ENCODE data around the gene EPHB3. TPM values are rescaled to one million over a fixed set of nuclear protein-coding genes. Genes with fewer than 3 reads are reported as not detected.

EPHB3 gene
- total RNA-seq, 1 donor from 2014 or later: 17.2 TPM

DNA sequence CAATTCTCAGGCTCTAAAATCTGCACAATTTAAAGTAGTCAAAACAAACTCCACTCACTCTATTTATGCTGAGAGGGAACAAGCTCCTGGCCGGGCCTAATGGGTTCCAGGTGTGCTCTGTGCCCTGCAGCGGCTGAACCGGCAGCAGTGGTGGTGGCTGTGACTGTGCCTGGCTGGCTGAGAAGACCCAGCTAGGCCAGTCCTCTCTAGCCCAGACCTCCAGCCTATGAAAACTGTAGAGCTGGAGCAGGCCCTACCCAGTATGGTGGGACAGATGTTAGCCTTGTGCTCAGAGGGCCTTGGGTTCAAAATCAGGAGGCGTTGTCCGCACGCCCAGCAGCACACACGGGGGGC is 37.0 kb downstream of the EPHB3 start:
- Histone ChIP-seq H3K9me3 (ENCODE audit: insufficient read depth, low read depth, low read length) (no peaks in the 10 kb centered on the region), H3K4me2 (ENCODE audit: low read length) (no peak overlapping the region), H4K20me1 (ENCODE audit: insufficient read depth, low read length) (peaks cover 6% of the 10 kb centered on the region), H3K79me2 (ENCODE audit: insufficient read depth, low read length) (no peaks in the 10 kb centered on the region), H3K4me3 (ENCODE audit: insufficient read depth, low read depth, low read length) (no peak overlapping the region), H3K27ac (ENCODE audit: low read depth, low read length) (no peak overlapping the region), H2AFZ (ENCODE audit: low read depth, low read length) (no peak overlapping the region), H3K36me3 (ENCODE audit: insufficient read depth, low read length) (no peaks in the 10 kb centered on the region), H3K27me3 (ENCODE audit: insufficient read depth, low read length) (peaks cover 29% of the 10 kb centered on the region), H3K4me1 (ENCODE audit: insufficient read depth, low read length) (peaks cover 12% of the 10 kb centered on the region), H3K9ac (ENCODE audit: low read length) (no peak overlapping the region)
- Mint-ChIP-seq H3K4me1 (ENCODE audit: low read depth, unreplicated experiment) (peaks cover 25% of the 10 kb centered on the region), H3K9me3 (ENCODE audit: unreplicated experiment) (no peaks in the 10 kb centered on the region), H3K27me3 (ENCODE audit: low read depth, unreplicated experiment) (peaks cover 27% of the 10 kb centered on the region), H3K4me3 (ENCODE audit: unreplicated experiment) (no peak overlapping the region), H3K27ac (ENCODE audit: unreplicated experiment) (no peak overlapping the region), H3K36me3 (ENCODE audit: low read depth, unreplicated experiment) (no peaks in the 10 kb centered on the region)
- FAIRE-seq: no peak
- DNase-seq (ENCODE audit: low read depth): no peak
- TF ChIP-seq, protein P1, sequence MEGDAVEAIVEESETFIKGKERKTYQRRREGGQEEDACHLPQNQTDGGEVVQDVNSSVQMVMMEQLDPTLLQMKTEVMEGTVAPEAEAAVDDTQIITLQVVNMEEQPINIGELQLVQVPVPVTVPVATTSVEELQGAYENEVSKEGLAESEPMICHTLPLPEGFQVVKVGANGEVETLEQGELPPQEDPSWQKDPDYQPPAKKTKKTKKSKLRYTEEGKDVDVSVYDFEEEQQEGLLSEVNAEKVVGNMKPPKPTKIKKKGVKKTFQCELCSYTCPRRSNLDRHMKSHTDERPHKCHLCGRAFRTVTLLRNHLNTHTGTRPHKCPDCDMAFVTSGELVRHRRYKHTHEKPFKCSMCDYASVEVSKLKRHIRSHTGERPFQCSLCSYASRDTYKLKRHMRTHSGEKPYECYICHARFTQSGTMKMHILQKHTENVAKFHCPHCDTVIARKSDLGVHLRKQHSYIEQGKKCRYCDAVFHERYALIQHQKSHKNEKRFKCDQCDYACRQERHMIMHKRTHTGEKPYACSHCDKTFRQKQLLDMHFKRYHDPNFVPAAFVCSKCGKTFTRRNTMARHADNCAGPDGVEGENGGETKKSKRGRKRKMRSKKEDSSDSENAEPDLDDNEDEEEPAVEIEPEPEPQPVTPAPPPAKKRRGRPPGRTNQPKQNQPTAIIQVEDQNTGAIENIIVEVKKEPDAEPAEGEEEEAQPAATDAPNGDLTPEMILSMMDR (IDR thresholded peaks at IDR 0.05; ENCODE audit: insufficient read depth, low read depth, low read length): no peak
- TF ChIP-seq EZH2 (IDR thresholded peaks at IDR 0.05; ENCODE audit: insufficient read depth, low read length): no peak

- no peak overlapping the region for H2AFZ ChIP-seq (ENCODE audit: low read depth, low read length)
- H3K27me3 ChIP-seq (ENCODE audit: insufficient read depth, low read length): peaks cover 35% of the 10 kb centered on the region
- H3K27ac ChIP-seq (ENCODE audit: low read depth, low read length): no peak overlapping the region
- no peaks in the 10 kb centered on the region for H3K9me3 Mint-ChIP-seq (ENCODE audit: unreplicated experiment)
- H3K4me1 ChIP-seq (ENCODE audit: insufficient read depth, low read length): peaks cover 16% of the 10 kb centered on the region
- no peaks in the 10 kb centered on the region for H3K36me3 ChIP-seq (ENCODE audit: insufficient read depth, low read length)
- H3K9ac ChIP-seq (ENCODE audit: low read length): no peak overlapping the region
- no peak overlapping the region for H3K27ac Mint-ChIP-seq (ENCODE audit: unreplicated experiment)
- H3K79me2 ChIP-seq (ENCODE audit: insufficient read depth, low read length): no peaks in the 10 kb centered on the region
- DNase-seq (ENCODE audit: low read depth) (no peak), FAIRE-seq (no peak)
- H3K4me2 ChIP-seq (ENCODE audit: low read length): no peak overlapping the region
- H3K4me1 Mint-ChIP-seq (ENCODE audit: low read depth, unreplicated experiment): peaks cover 22% of the 10 kb centered on the region
- H4K20me1 ChIP-seq (ENCODE audit: insufficient read depth, low read length): peaks cover 6% of the 10 kb centered on the region
- no peak overlapping the region for H3K4me3 Mint-ChIP-seq (ENCODE audit: unreplicated experiment)
- H3K9me3 ChIP-seq (ENCODE audit: insufficient read depth, low read depth, low read length): no peaks in the 10 kb centered on the region
- H3K4me3 ChIP-seq (ENCODE audit: insufficient read depth, low read depth, low read length): no peak overlapping the region
- TF ChIP-seq EZH2 (IDR thresholded peaks at IDR 0.05; ENCODE audit: insufficient read depth, low read length): no peak
- TF ChIP-seq, protein P1 (IDR thresholded peaks at IDR 0.05; ENCODE audit: insufficient read depth, low read depth, low read length): no peak
- no peaks in the 10 kb centered on the region for H3K36me3 Mint-ChIP-seq (ENCODE audit: low read depth, unreplicated experiment)
- peaks cover 29% of the 10 kb centered on the region for H3K27me3 Mint-ChIP-seq (ENCODE audit: low read depth, unreplicated experiment)
Measured at GRCh38 chr3:184599143-184599542, 37.6 kb downstream of the EPHB3 start.

- Histone ChIP-seq H3K27me3 (ENCODE audit: insufficient read depth, low read length) (peaks cover 44% of the 10 kb centered on the region), H3K4me1 (ENCODE audit: insufficient read depth, low read length) (peaks cover 16% of the 10 kb centered on the region), H3K4me3 (ENCODE audit: insufficient read depth, low read depth, low read length) (no peak overlapping the region), H3K9ac (ENCODE audit: low read length) (no peak overlapping the region), H3K9me3 (ENCODE audit: insufficient read depth, low read depth, low read length) (no peaks in the 10 kb centered on the region), H2AFZ (ENCODE audit: low read depth, low read length) (no peak overlapping the region), H3K4me2 (ENCODE audit: low read length) (no peak overlapping the region), H3K27ac (ENCODE audit: low read depth, low read length) (no peak overlapping the region), H3K36me3 (ENCODE audit: insufficient read depth, low read length) (no peaks in the 10 kb centered on the region), H3K79me2 (ENCODE audit: insufficient read depth, low read length) (no peaks in the 10 kb centered on the region), H4K20me1 (ENCODE audit: insufficient read depth, low read length) (peaks cover 6% of the 10 kb centered on the region)
- no peaks in the 10 kb centered on the region for H3K9me3 Mint-ChIP-seq (ENCODE audit: unreplicated experiment)
- H3K27ac Mint-ChIP-seq (ENCODE audit: unreplicated experiment): peak overlapping the region; percentile 18
- no peaks in the 10 kb centered on the region for H3K36me3 Mint-ChIP-seq (ENCODE audit: low read depth, unreplicated experiment)
- H3K4me3 Mint-ChIP-seq (ENCODE audit: unreplicated experiment): no peak overlapping the region
- no peak for FAIRE-seq
- H3K27me3 Mint-ChIP-seq (ENCODE audit: low read depth, unreplicated experiment): peaks cover 36% of the 10 kb centered on the region
- no peak for DNase-seq (ENCODE audit: low read depth)
- TF ChIP-seq, protein P1 (IDR thresholded peaks at IDR 0.05; ENCODE audit: insufficient read depth, low read depth, low read length): no peak
- TF ChIP-seq EZH2 (IDR thresholded peaks at IDR 0.05; ENCODE audit: insufficient read depth, low read length): no peak
- peaks cover 22% of the 10 kb centered on the region for H3K4me1 Mint-ChIP-seq (ENCODE audit: low read depth, unreplicated experiment)
Measured at GRCh38 chr3:184600685-184601377, 39.2 kb downstream of the EPHB3 start.
